HepG2 (cell line): ENCODE data around the gene AP4M1. TPM values are rescaled to one million over a fixed set of nuclear protein-coding genes. Genes with fewer than 3 reads are reported as not detected.
A peak's percentile ranks its signal among the peaks of the same experiment; 100 is the strongest.

Experiments used
- ESRRA ChIP-seq: sonication (generic); formaldehyde crosslinking; IDR thresholded peaks from 2 replicates; pipeline ENCODE4 v1.5.1; 2020; ENCODE audit warnings: mild to moderate bottlenecking, low read depth, missing genetic modification reagents
- GMEB2 ChIP-seq: IDR thresholded peaks from 2 replicates; pipeline ENCODE4 v1.6.1; 2016; ENCODE audit warnings: missing biosample characterization, missing genetic modification reagents, low read depth
- HMGXB4 ChIP-seq, 2 experiments: sonication (generic) in 1 of 2; formaldehyde crosslinking in 1 of 2; IDR thresholded peaks; 2 replicates each; pipeline versions ENCODE4 v1.4.0 to v1.6.1; 2018 to 2020; ENCODE audit warnings: missing genetic modification reagents in 2 of 2, borderline replicate concordance in 1 of 2, low read depth in 1 of 2, mild to moderate bottlenecking in 1 of 2, missing biosample characterization in 1 of 2
- JUNB ChIP-seq: sonication (generic); formaldehyde crosslinking; IDR thresholded peaks from 2 replicates; pipeline ENCODE4 v1.8.0; 2022; ENCODE audit warnings: missing genetic modification reagents, mild to moderate bottlenecking, borderline replicate concordance
- MTA1 ChIP-seq: sonication (generic); formaldehyde crosslinking; IDR thresholded peaks from 2 replicates; pipeline ENCODE4 v1.4.0; 2020; ENCODE audit warnings: missing genetic modification reagents, mild to moderate bottlenecking, borderline replicate concordance
- NFRKB ChIP-seq: fragments of 450-650 bp; IDR thresholded peaks from 2 replicates; pipeline ENCODE4 v1.6.1; 2017
- SNAPC5 ChIP-seq: sonication (generic); formaldehyde crosslinking; IDR thresholded peaks from 2 replicates; pipeline ENCODE4 v1.8.1; 2023; ENCODE audit warnings: mild to moderate bottlenecking, missing genetic modification reagents, borderline replicate concordance
- SOX5 ChIP-seq: IDR thresholded peaks from 2 replicates; pipeline ENCODE4 v1.6.1; 2016; ENCODE audit warnings: borderline replicate concordance
- TOE1 ChIP-seq: sonication (generic); formaldehyde crosslinking; IDR thresholded peaks from 2 replicates; pipeline ENCODE4 v1.4.0; 2020; ENCODE audit warnings: mild to moderate bottlenecking, missing genetic modification reagents
- ZBTB7B ChIP-seq: sonication (generic); formaldehyde crosslinking; IDR thresholded peaks from 2 replicates; pipeline ENCODE4 v1.4.0; 2020; ENCODE audit warnings: missing genetic modification reagents
- ZIK1 ChIP-seq: sonication (generic); formaldehyde crosslinking; IDR thresholded peaks from 2 replicates; pipeline ENCODE4 v1.5.0; 2020; ENCODE audit warnings: mild to moderate bottlenecking, low read depth, missing genetic modification reagents, borderline replicate concordance
- ZNF30 ChIP-seq: sonication (generic); formaldehyde crosslinking; IDR thresholded peaks from 2 replicates; pipeline ENCODE4 v1.5.0; 2020; ENCODE audit warnings: mild to moderate bottlenecking, missing genetic modification reagents
- ZNF543 ChIP-seq: sonication (generic); formaldehyde crosslinking; IDR thresholded peaks from 2 replicates; pipeline ENCODE4 v1.4.0; 2020; ENCODE audit warnings: mild to moderate bottlenecking, missing genetic modification reagents
- ZNF598 ChIP-seq: sonication (generic); formaldehyde crosslinking; IDR thresholded peaks from 2 replicates; pipeline ENCODE4 v1.5.1; 2020; ENCODE audit warnings: mild to moderate bottlenecking, missing genetic modification reagents, borderline replicate concordance
- ZNF616 ChIP-seq: sonication (generic); formaldehyde crosslinking; IDR thresholded peaks from 2 replicates; pipeline ENCODE4 v1.5.0; 2020; ENCODE audit warnings: low read depth, mild to moderate bottlenecking, missing genetic modification reagents
- ZNF639 ChIP-seq: conservative IDR thresholded peaks from 2 replicates; pipeline ENCODE4 v1.6.1; 2018; ENCODE audit warnings: missing genetic modification reagents
- polyA plus RNA-seq, 8 experiments: library from polyadenylated mRNA; depleted of rRNA in 3 of 8; stranded (reverse) in 7 of 8; unstranded in 1 of 8; fragments of >200 nt; fragmentation: Illumina TruSeq in 4 of 8; extraction: Trizol in 4 of 8; gene quantifications; 2 replicates each; pipeline versions ENCODE4 v1.2.1 to v1.2.3, GENCODE V29; 2011 to 2016; ENCODE audit warnings: low read depth in 4 of 8, missing spikeins in 1 of 8, mixed read lengths in 1 of 8; ENCODE audit not compliant: insufficient read depth in 1 of 8
- total RNA-seq, 5 experiments: library from RNA; depleted of rRNA; stranded (reverse); fragments of >200 nt; fragmentation: Illumina TruSeq; extraction: Trizol; gene quantifications; 2 replicates each; pipeline ENCODE4 v1.2.3, GENCODE V29; 2016; ENCODE audit warnings: low read depth in 1 of 5

AP4M1 gene
- total and polyA plus RNA-seq, 2 of the 13 experiments (the other 11 are each of a cell fraction or from before 2014, with no cell fraction given), result 6.3 to 9.7 TPM

GRCh38 chr7:100081535-100082102 lies 19.8 kb upstream of the AP4M1 start, which contains the start of gene ZNF3 (continued):
- peak; percentile 88 for TF ChIP-seq ZNF616 (CRISPR knock-in tag)
- TF ChIP-seq ZIK1 (CRISPR knock-in tag), result peak; percentile 91
- TF ChIP-seq ZNF598, result peak; percentile 97
- peak; percentile 89 for TF ChIP-seq SOX5 (CRISPR knock-in tag)
- TF ChIP-seq ZBTB7B (CRISPR knock-in tag), result peak; percentile 96
- TF ChIP-seq ZNF639 (CRISPR knock-in tag), result peak; percentile 98
- TF ChIP-seq JUNB (CRISPR knock-in tag), result peak; percentile 30; the same call in 1 of the 2 replicates
- peak; percentile 72 for TF ChIP-seq TOE1
- TF ChIP-seq MTA1 (CRISPR knock-in tag), result peak; percentile 69; the same call in 1 of the 2 replicates
- peak; percentile 78; the same call in 1 of the 2 replicates for TF ChIP-seq ZNF543 (CRISPR knock-in tag)
- TF ChIP-seq NFRKB, result no peak
- no peak for TF ChIP-seq SNAPC5 (CRISPR knock-in tag)
- peak; percentile 87; the same call in 1 of the 2 replicates for TF ChIP-seq ZNF30
- TF ChIP-seq HMGXB4 (CRISPR knock-in tag; IDR thresholded peaks at IDR 0.05; ENCODE audit: borderline replicate concordance in 1 of 2, low read depth in 1 of 2), result peak; percentile 88 to 95
- TF ChIP-seq ESRRA, result peak; percentile 82
- TF ChIP-seq GMEB2 (CRISPR knock-in tag), result peak; percentile 41; the same call in 1 of the 2 replicates
